T-helper 2 cell treated with Interferon-gamma antibody and Interleukin-4, amounts not matched to agents 5 μg/mL and 100 μg/mL, for 36 hours (primary cell): ENCODE results near the gene CDC23.
"Not testable (repeated sequence)": the region's sequence is repeated elsewhere in the genome, so short reads cannot be mapped to it uniquely, and the experiment has no call there.

Source experiments
- DNase-seq: peaks from one replicate; pipeline ENCODE4 v3.0.0; 2021; ENCODE audit warnings: low spot score
- H3K27ac Mint-ChIP-seq: one replicate; pipeline ENCODE4 v1.8.0; 2021; ENCODE audit warnings: mild to moderate bottlenecking, mixed read lengths
- H3K27me3 Mint-ChIP-seq: one replicate; pipeline ENCODE4 v1.8.0; 2021; ENCODE audit warnings: low read depth, mixed read lengths
- H3K36me3 Mint-ChIP-seq: one replicate; pipeline ENCODE4 v1.8.0; 2021; ENCODE audit warnings: low read depth, mixed read lengths
- H3K4me1 Mint-ChIP-seq: one replicate; pipeline ENCODE4 v1.8.0; 2021; ENCODE audit warnings: low read depth, mixed read lengths
- H3K4me3 Mint-ChIP-seq: one replicate; pipeline ENCODE4 v1.8.0; 2022; ENCODE audit warnings: mild to moderate bottlenecking, moderate library complexity, mixed read lengths
- H3K9me3 Mint-ChIP-seq: one replicate; pipeline ENCODE4 v1.8.0; 2021; ENCODE audit warnings: mixed read lengths

Gene CDC23

GRCh38 chr5:138180841-138181240, 32.3 kb downstream of the CDC23 start:
- no peak for DNase-seq
- Mint-ChIP-seq H3K36me3 (peaks cover 58% of the 10 kb centered on the region), H3K9me3 (no peaks in the 10 kb centered on the region), H3K27me3 (no peaks in the 10 kb centered on the region), H3K27ac (no peak overlapping the region), H3K4me1 (peaks cover 18% of the 10 kb centered on the region), H3K4me3 (no peak overlapping the region)

DNA sequence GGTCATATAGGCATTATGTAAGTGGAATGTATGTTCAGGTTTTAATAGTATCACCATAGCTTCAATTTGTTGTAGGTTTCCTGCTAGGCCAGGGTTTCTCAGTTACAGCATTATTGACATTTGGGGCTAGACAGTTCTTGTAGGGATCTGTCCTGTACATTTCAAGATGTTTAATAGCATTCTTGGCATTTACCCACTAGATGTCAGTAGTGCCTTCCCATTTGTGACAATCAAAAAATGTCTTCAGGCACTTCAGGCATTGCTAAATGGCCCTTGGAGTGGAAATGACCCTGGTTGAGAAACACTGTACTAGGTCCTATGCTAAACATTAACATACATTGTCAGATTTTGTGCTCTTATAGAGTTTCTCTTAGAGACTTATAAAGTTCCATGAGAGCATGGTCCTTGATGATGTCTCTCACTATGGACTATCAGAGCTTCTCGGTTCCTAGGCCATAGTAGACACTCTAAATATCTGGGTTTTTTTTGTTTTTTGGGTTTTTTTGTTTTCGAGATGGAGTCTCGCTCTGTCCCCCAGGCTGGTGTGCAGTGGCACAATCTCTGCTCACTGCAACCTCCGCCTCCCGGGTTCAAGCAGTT, 32.8 kb downstream of the CDC23 start:
- H3K4me1 Mint-ChIP-seq: peaks cover 18% of the 10 kb centered on the region
- H3K36me3 Mint-ChIP-seq: peaks cover 54% of the 10 kb centered on the region
- no peaks in the 10 kb centered on the region for H3K9me3 Mint-ChIP-seq
- H3K4me3 Mint-ChIP-seq: no peak overlapping the region
- DNase-seq: peak; percentile 15
- no peak overlapping the region for H3K27ac Mint-ChIP-seq
- no peaks in the 10 kb centered on the region for H3K27me3 Mint-ChIP-seq

- no peaks in the 10 kb centered on the region for H3K27me3 Mint-ChIP-seq
- no peak for DNase-seq
- H3K27ac Mint-ChIP-seq: no peak overlapping the region
- peaks cover 50% of the 10 kb centered on the region for H3K36me3 Mint-ChIP-seq
- H3K9me3 Mint-ChIP-seq: no peaks in the 10 kb centered on the region
- no peak overlapping the region for H3K4me3 Mint-ChIP-seq
- H3K4me1 Mint-ChIP-seq: peaks cover 18% of the 10 kb centered on the region
Measured at GRCh38 chr5:138179277-138179857, 33.8 kb downstream of the CDC23 start.

GRCh38 chr5:138178516-138179276, 34.4 kb downstream of the CDC23 start, which contains the start of the genes BRD8 and KIF20A:
Gene BRD8, minus strand, starts transcription at chr5:138178630. Its CDS starts 16 bp downstream, at chr5:138178614.
Gene KIF20A, plus strand, starts transcription at chr5:138179112. Its CDS starts 569 bp downstream, at chr5:138179681.
- Mint-ChIP-seq H3K36me3 (peaks cover 46% of the 10 kb centered on the region), H3K27me3 (no peaks in the 10 kb centered on the region), H3K27ac (no peak within 1 kb of the TSS), H3K4me3 (no peak within 1 kb of the TSS), H3K4me1 (peaks cover 18% of the 10 kb centered on the region), H3K9me3 (no peaks in the 10 kb centered on the region)
- DNase-seq: peak; percentile 91

DNA sequence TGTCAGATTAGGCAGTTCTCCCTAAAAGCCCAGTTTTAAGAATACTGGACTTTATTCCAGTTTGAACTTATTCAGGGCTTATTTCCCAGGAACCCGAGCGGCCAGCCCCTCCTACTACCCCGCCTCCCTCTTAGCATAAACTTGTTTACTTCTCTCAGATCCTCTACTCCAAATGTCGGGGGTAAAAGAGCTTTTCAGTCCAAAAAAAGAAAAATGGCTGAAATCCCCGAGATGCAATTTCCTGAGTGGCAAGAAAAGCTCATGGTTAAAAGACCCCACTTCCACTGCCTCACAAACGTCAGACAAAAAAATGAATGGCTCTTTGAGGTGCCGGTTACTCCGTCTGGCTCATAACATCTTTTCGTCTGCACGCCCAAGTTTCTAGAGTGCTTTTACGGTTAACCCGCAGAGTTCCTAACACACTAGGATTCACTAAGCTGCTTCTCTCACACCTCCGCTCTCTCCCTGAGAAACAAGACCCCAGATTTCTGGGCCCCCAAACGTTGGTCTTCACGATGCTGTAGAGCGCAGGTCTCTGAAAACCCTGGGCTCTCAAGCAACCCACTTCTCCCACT, 35.1 kb downstream of the CDC23 start:
- no peak overlapping the region for H3K27ac Mint-ChIP-seq
- peak; percentile 17 for DNase-seq
- H3K4me1 Mint-ChIP-seq: peaks cover 20% of the 10 kb centered on the region
- H3K27me3 Mint-ChIP-seq: no peaks in the 10 kb centered on the region
- no peak overlapping the region for H3K4me3 Mint-ChIP-seq
- peaks cover 43% of the 10 kb centered on the region for H3K36me3 Mint-ChIP-seq
- no peaks in the 10 kb centered on the region for H3K9me3 Mint-ChIP-seq

DNA sequence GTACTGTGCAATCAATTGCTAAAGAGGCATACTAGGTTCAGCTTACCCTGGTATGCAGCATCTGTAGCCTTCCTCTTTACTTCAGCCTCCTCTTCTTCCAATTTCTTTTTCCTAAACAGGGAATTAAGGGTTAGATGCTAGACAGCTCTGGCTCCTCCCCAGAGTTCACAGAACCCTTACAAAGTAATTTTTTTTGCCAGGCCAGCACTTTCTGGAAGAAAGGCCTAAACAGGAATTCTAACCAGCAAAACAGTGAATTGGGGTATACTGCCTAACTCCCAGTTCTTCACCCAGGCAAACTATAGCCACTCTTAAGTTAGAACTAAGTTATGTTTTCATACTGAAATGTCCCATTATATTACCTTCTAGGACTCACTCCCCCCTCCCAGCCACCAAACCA, 42.8 kb downstream of the CDC23 start:
- no peak for DNase-seq
- H3K27me3 Mint-ChIP-seq: no peaks in the 10 kb centered on the region
- no peak overlapping the region for H3K27ac Mint-ChIP-seq
- peaks cover 3% of the 10 kb centered on the region for H3K4me1 Mint-ChIP-seq
- H3K9me3 Mint-ChIP-seq: no peaks in the 10 kb centered on the region
- peaks cover 65% of the 10 kb centered on the region for H3K36me3 Mint-ChIP-seq
- no peak overlapping the region for H3K4me3 Mint-ChIP-seq

DNA sequence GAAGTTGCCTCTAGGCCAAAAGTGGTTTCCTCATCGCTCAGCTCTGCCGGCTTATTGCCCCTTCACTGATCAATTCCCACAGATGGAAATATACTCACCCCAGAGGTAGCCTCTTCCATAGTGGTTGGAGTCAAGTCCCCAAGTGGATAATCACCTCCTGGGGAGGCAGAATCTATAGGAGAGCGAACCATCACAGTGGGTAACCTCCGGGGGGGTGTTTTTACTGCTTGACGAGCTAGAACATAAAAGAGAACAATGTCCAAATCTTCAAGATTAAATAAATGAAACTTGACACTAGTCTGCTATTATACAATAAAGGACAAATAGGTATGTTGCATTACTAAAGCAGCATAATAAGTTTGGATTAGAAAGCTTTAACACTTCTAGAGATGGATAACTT, 44.0 kb downstream of the CDC23 start:
- H3K36me3 Mint-ChIP-seq: peaks cover 70% of the 10 kb centered on the region
- no peak overlapping the region for H3K4me3 Mint-ChIP-seq
- no peaks in the 10 kb centered on the region for H3K9me3 Mint-ChIP-seq
- peaks cover 3% of the 10 kb centered on the region for H3K4me1 Mint-ChIP-seq
- H3K27ac Mint-ChIP-seq: no peak overlapping the region
- no peak for DNase-seq
- no peaks in the 10 kb centered on the region for H3K27me3 Mint-ChIP-seq

GRCh38 chr5:138163721-138164120, 49.4 kb downstream of the CDC23 start:
- no peak for DNase-seq
- no peaks in the 10 kb centered on the region for H3K4me1 Mint-ChIP-seq
- H3K4me3 Mint-ChIP-seq: no peak overlapping the region
- H3K36me3 Mint-ChIP-seq: peaks cover 75% of the 10 kb centered on the region
- H3K27ac Mint-ChIP-seq: no peak overlapping the region
- no peaks in the 10 kb centered on the region for H3K27me3 Mint-ChIP-seq
- H3K9me3 Mint-ChIP-seq: no peaks in the 10 kb centered on the region

- Mint-ChIP-seq H3K36me3 (peaks cover 66% of the 10 kb centered on the region), H3K27ac (no peak overlapping the region), H3K4me1 (no peaks in the 10 kb centered on the region), H3K9me3 (no peaks in the 10 kb centered on the region), H3K4me3 (no peak overlapping the region), H3K27me3 (no peaks in the 10 kb centered on the region)
- DNase-seq: no peak
Measured at GRCh38 chr5:138160706-138161105, 52.4 kb downstream of the CDC23 start.

GRCh38 chr5:138159666-138160065, 53.5 kb downstream of the CDC23 start:
- H3K36me3 Mint-ChIP-seq: peaks cover 59% of the 10 kb centered on the region
- no peaks in the 10 kb centered on the region for H3K9me3 Mint-ChIP-seq
- H3K4me3 Mint-ChIP-seq: no peak overlapping the region
- DNase-seq: no peak
- no peaks in the 10 kb centered on the region for H3K27me3 Mint-ChIP-seq
- no peak overlapping the region for H3K27ac Mint-ChIP-seq
- no peaks in the 10 kb centered on the region for H3K4me1 Mint-ChIP-seq

DNA sequence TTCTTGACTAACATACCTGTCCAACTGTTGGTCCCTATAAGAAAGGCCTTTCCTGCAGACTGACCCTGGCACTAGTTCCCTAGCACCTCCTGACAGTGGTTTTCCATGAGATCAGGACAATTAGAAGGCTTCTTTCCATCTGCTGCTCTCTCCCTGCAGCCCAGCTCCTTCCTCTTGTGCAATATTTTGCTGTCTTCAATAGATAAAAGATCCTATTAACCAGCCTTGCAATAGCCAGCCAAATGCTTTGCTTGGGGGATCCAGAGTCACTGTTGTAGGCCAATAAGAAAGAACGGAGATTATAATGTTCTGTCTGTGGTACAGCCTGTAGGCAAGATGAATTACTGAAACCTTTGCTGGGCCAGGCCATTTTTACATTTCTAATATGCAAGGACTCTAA, 55.5 kb downstream of the CDC23 start:
- no peak overlapping the region for H3K4me3 Mint-ChIP-seq
- peaks cover 8% of the 10 kb centered on the region for H3K27me3 Mint-ChIP-seq
- no peaks in the 10 kb centered on the region for H3K9me3 Mint-ChIP-seq
- H3K4me1 Mint-ChIP-seq: no peaks in the 10 kb centered on the region
- peaks cover 42% of the 10 kb centered on the region for H3K36me3 Mint-ChIP-seq
- DNase-seq: no peak
- no peak overlapping the region for H3K27ac Mint-ChIP-seq

- H3K9me3 Mint-ChIP-seq, H3K4me1 Mint-ChIP-seq, H3K4me3 Mint-ChIP-seq, H3K27ac Mint-ChIP-seq, H3K27me3 Mint-ChIP-seq, DNase-seq: not testable (repeated sequence)
- peaks cover 38% of the 10 kb centered on the region for H3K36me3 Mint-ChIP-seq
Measured at GRCh38 chr5:138155977-138156376, 57.1 kb downstream of the CDC23 start.

- no peak for DNase-seq
- H3K36me3 Mint-ChIP-seq: no peaks in the 10 kb centered on the region
- H3K9me3 Mint-ChIP-seq: no peaks in the 10 kb centered on the region
- no peak overlapping the region for H3K4me3 Mint-ChIP-seq
- H3K27me3 Mint-ChIP-seq: peaks cover 12% of the 10 kb centered on the region
- H3K4me1 Mint-ChIP-seq: no peaks in the 10 kb centered on the region
- no peak overlapping the region for H3K27ac Mint-ChIP-seq
Measured at GRCh38 chr5:138149530-138149929, 63.6 kb downstream of the CDC23 start.

DNA sequence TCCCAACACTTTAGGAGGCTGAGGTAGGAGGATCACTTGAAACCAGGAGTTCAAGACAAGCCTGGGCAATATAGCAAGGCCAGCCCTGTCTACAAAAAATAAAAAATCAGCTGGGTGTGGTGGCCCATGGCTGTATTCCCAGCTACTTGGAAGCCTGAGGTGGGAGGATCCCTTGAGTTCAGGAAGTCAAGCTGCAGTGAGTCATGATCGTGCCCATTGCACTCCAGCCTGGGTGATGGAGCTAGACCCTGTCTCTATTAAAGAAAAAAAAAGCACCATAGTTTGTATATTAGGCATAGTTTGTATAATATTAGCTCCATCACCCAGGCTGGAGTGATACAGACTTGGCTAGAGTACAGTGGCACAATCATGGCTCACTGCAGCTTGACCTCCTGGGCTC, 64.3 kb downstream of the CDC23 start:
- H3K36me3 Mint-ChIP-seq: no peaks in the 10 kb centered on the region
- no peaks in the 10 kb centered on the region for H3K9me3 Mint-ChIP-seq
- no peak overlapping the region for H3K4me3 Mint-ChIP-seq
- no peaks in the 10 kb centered on the region for H3K4me1 Mint-ChIP-seq
- no peak for DNase-seq
- H3K27me3 Mint-ChIP-seq: peaks cover 6% of the 10 kb centered on the region
- H3K27ac Mint-ChIP-seq: no peak overlapping the region
